Choroid plexus epithelial cell (primary cell): Measurements from ENCODE around the gene EEF1AKMT2.
A peak's percentile ranks its signal among the peaks of the same experiment; 100 is the strongest.

ENCODE experiments used
- DNase-seq: peaks from one replicate; pipeline ENCODE4 v3.0.0-alpha.2; 2010; ENCODE audit warnings: low read depth
- H3K4me3 ChIP-seq: 2 replicates; pipeline ENCODE4 v1.5.1; 2011; ENCODE audit warnings: low read depth, mild to moderate bottlenecking, control low read depth, low read length, moderate library complexity
- CTCF ChIP-seq: conservative IDR thresholded peaks from 2 replicates; pipeline ENCODE4 v1.5.1; 2011; ENCODE audit warnings: low read depth, mild to moderate bottlenecking, control low read depth, inconsistent platforms, low read length, moderate library complexity

EEF1AKMT2 gene

GRCh38 chr10:124727361-124727960 lies 64.2 kb downstream of the EEF1AKMT2 start:
- H3K4me3 ChIP-seq, result no peak overlapping the region
- no peak for DNase-seq
- no peak for TF ChIP-seq CTCF

GRCh38 chr10:124725791-124726190 lies 65.9 kb downstream of the EEF1AKMT2 start:
- no peak for TF ChIP-seq CTCF
- H3K4me3 ChIP-seq, result no peak overlapping the region
- no peak for DNase-seq

GRCh38 chr10:124725171-124725631 lies 66.5 kb downstream of the EEF1AKMT2 start:
- H3K4me3 ChIP-seq, result no peak overlapping the region
- DNase-seq, result no peak
- no peak for TF ChIP-seq CTCF

- DNase-seq, result no peak
- no peak overlapping the region for H3K4me3 ChIP-seq
- no peak for TF ChIP-seq CTCF
Measured at GRCh38 chr10:124724279-124725027, 67.2 kb downstream of the EEF1AKMT2 start.

- DNase-seq, result no peak
- no peak overlapping the region for H3K4me3 ChIP-seq
- no peak for TF ChIP-seq CTCF
Measured at GRCh38 chr10:124723826-124724225, 67.9 kb downstream of the EEF1AKMT2 start.

- TF ChIP-seq CTCF, result no peak
- peak; percentile 52 for DNase-seq
- H3K4me3 ChIP-seq, result no peak overlapping the region
Measured at GRCh38 chr10:124722798-124723783, 68.6 kb downstream of the EEF1AKMT2 start.
